Renal pelvis (tissue), 4 donors: ENCODE data around the gene SULT1E1. TPM values are rescaled to one million over a fixed set of nuclear protein-coding genes. Genes with fewer than 3 reads are reported as not detected.

Source experiments
- DNase-seq: peaks from one replicate; pipeline ENCODE4 v3.0.0-alpha.2; 2013
- polyA plus RNA-seq, 3 donors: library from polyadenylated mRNA; unstranded; fragments of 120-200 nt; gene quantifications; one replicate each; pipeline ENCODE4 v1.2.1, GENCODE V29; 2013; ENCODE audit not compliant: insufficient read length in 3 of 3

The SULT1E1 gene
- polyA plus RNA-seq, 3 donors = 409 to 455 (median 413) TPM

- no peak for DNase-seq
Measured at GRCh38 chr4:69822198-69822597, 37.7 kb downstream of the SULT1E1 start.

GRCh38 chr4:69818060-69818639, 41.8 kb downstream of the SULT1E1 start:
- no peak for DNase-seq

GRCh38 chr4:69816236-69816635, 43.7 kb downstream of the SULT1E1 start:
- DNase-seq = no peak

- DNase-seq = no peak
Measured at GRCh38 chr4:69813628-69814027, 46.3 kb downstream of the SULT1E1 start.

- DNase-seq = no peak
Measured at GRCh38 chr4:69811166-69811565, 48.8 kb downstream of the SULT1E1 start.

- DNase-seq = no peak
Measured at GRCh38 chr4:69800599-69800998, 59.3 kb downstream of the SULT1E1 start.

GRCh38 chr4:69799337-69799736, 60.6 kb downstream of the SULT1E1 start:
- no peak for DNase-seq

GRCh38 chr4:69793732-69794131, 66.2 kb downstream of the SULT1E1 start:
- DNase-seq = no peak

Other genes starting within 250 kb of the SULT1E1 start
- not detected for gene UGT2A2, start 220.5 kb downstream of the SULT1E1 start, polyA plus RNA-seq
- gene UGT2A1, start 206.9 kb downstream of the SULT1E1 start, polyA plus RNA-seq = 10 to 100 TPM in 2 of 3 donors, 1 to 10 TPM in 1; 3.7 to 19.4 (median 17.1) TPM
- under 1 TPM; 0.64 to 0.89 (median 0.78) TPM for gene SULT1B1, start 99.5 kb downstream of the SULT1E1 start, polyA plus RNA-seq
- gene CSN1S1, start 70.9 kb upstream of the SULT1E1 start, polyA plus RNA-seq = not detected
- not detected for gene CSN2, start 105.6 kb upstream of the SULT1E1 start, polyA plus RNA-seq
- gene STATH, start 135.8 kb upstream of the SULT1E1 start, polyA plus RNA-seq = under 1 TPM in 2 of 3 donors, not detected in 1; 0.44 to 0.50 TPM
- not detected for gene HTN3, start 168.3 kb upstream of the SULT1E1 start, polyA plus RNA-seq
- gene HTN1, start 190.3 kb upstream of the SULT1E1 start, polyA plus RNA-seq = under 1 TPM; 0.03 to 0.10 (median 0.04) TPM